Thyroid gland (tissue), 4 donors: ENCODE results near the gene RTBDN.

Experiments
- POLR2A ChIP-seq, 2 donors: fragments of 450-650 bp; IDR thresholded peaks; one replicate each; pipeline ENCODE4 v1.6.1; 2017; ENCODE audit warnings: antibody characterized with exemption in 2 of 2, mild to moderate bottlenecking in 2 of 2, moderate library complexity in 1 of 2
- TF ChIP-seq, protein P1 (sequence below), 6 experiments: fragments of 200-600 bp in 3 of 6; fragments of 450-650 bp in 3 of 6; sonication (generic) in 3 of 6; IDR thresholded peaks; one replicate each; pipeline ENCODE4 v1.5.1; 2016 to 2019; ENCODE audit warnings: antibody characterized with exemption in 6 of 6, mild to moderate bottlenecking in 2 of 6, inconsistent platforms in 1 of 6, moderate library complexity in 1 of 6

DNA sequence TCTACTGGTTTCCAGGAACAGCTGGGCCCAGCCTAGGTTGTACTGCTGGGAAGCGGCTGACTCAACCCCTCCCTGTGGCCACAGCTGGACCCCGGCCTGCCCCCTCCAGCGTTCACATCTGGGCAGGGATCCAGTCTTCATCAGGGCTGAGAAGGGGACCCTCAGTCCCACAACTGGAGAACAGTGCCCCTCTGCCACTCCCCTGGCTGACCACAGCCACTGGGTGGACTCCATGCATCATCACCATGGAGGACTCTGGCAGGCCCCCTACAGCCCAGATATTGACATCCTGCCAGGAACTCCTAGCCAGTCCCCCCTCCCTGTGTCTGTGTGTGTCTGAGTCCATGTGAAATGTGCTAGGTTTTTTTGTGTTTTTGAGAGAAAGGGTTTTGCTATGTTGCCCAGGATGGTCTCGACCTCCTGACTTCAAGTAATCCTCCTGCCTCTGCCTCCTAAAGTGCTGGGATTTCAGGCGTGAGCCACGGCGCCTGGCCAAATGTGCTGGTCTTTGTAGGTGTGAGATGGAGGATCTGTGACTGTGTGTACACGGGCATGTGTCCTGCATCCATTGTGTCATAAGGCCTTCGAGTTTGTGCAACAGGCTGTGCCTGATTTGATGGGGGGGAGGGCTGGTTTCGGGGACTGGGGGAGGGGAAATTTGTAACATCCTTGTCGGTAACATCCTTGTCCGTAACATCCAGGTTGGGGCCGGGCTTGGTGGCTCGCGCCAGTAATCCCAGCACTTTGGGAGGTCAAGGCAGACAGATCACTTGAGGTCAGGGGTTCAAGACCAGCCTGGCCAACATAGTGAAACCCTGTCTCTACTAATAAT lies 55.0 kb downstream of the RTBDN start:
- TF ChIP-seq, protein P1, sequence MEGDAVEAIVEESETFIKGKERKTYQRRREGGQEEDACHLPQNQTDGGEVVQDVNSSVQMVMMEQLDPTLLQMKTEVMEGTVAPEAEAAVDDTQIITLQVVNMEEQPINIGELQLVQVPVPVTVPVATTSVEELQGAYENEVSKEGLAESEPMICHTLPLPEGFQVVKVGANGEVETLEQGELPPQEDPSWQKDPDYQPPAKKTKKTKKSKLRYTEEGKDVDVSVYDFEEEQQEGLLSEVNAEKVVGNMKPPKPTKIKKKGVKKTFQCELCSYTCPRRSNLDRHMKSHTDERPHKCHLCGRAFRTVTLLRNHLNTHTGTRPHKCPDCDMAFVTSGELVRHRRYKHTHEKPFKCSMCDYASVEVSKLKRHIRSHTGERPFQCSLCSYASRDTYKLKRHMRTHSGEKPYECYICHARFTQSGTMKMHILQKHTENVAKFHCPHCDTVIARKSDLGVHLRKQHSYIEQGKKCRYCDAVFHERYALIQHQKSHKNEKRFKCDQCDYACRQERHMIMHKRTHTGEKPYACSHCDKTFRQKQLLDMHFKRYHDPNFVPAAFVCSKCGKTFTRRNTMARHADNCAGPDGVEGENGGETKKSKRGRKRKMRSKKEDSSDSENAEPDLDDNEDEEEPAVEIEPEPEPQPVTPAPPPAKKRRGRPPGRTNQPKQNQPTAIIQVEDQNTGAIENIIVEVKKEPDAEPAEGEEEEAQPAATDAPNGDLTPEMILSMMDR (IDR thresholded peaks at IDR 0.05), result no peak
- no peak for TF ChIP-seq POLR2A (IDR thresholded peaks at IDR 0.05)
